ENCODE results near the gene SREBF1. TPM values are rescaled to one million over a fixed set of nuclear protein-coding genes. Genes with fewer than 3 reads are reported as not detected.
A peak's percentile ranks its signal among the peaks of the same experiment; 100 is the strongest.

SREBF1 gene
- total and polyA plus RNA-seq, 2 of the 8 experiments (the other 6 are each of a cell fraction or from before 2014, with no cell fraction given) = 28.6 to 70.8 TPM

GRCh38 chr17:17808706-17809432 is 27.9 kb downstream of the SREBF1 start:
- WGBS, 2 experiments (ENCODE audit: extremely low coverage in 1 of 2, insufficient coverage in 1 of 2, insufficient read length in 1 of 2, insufficient replicate concordance in 2 of 2, low coverage in 1 of 2, low lambda C conversion rate in 2 of 2, missing lambda C conversion rate in 1 of 2) = 33% methylated on average over 13 of the region's 15 CpGs; no CpG with 5 or more reads in 1 of the 2 experiments
- H2BK5ac ChIP-seq (ENCODE audit: low read depth, low read length) = no peak overlapping the region
- no peaks in the 10 kb centered on the region for H3K79me1 ChIP-seq (ENCODE audit: low read depth, low read length)
- no peak for DNase-seq (ENCODE audit: low read depth in 1 of 2, low spot score in 2 of 2)
- peak overlapping the region; percentile 69 to 97 for H3K4me2 ChIP-seq (ENCODE audit: insufficient read depth in 1 of 2, low read depth in 2 of 2, low read length in 2 of 2)
- no peak overlapping the region for H2BK120ac ChIP-seq (replicated peaks; ENCODE audit: low read depth, low read length)
- H3K23me2 ChIP-seq (ENCODE audit: low read depth, low read length) = peaks cover 10% of the 10 kb centered on the region; the same call in 1 of the 2 replicates
- no peak overlapping the region for H3K9ac ChIP-seq (replicated peaks in 1 of 4; ENCODE audit: extremely low read depth in 1 of 4, low read depth in 3 of 4, low read length in 3 of 4)
- H4K8ac ChIP-seq (ENCODE audit: extremely low read depth, insufficient read depth, low read length) = peak overlapping the region; percentile 45; the same call in 1 of the 2 replicates
- peaks cover 0 to 8% (median under 1%) of the 10 kb centered on the region in 4 experiments; a peak in 2 of 8 replicates for H3K36me3 ChIP-seq (ENCODE audit: control insufficient read depth in 2 of 4, insufficient read depth in 4 of 4, low read length in 3 of 4)
- no peak overlapping the region for H3K23ac ChIP-seq (ENCODE audit: insufficient read length)
- no peak overlapping the region; the same call in 1 of the 2 replicates for H3K18ac ChIP-seq (ENCODE audit: extremely low read depth, low read length)
- H2BK20ac ChIP-seq (ENCODE audit: low read length) = no peak overlapping the region
- POLR2A ChIA-PET (ENCODE audit: partially characterized antibody) = interaction anchor here (0.8 to 24.7 kb wide), 12 partner anchors 9 to 113 kb away, joined by 3 to 532 read pairs (median 5); partner anchors contain the start of gene SREBF1
- no peak overlapping the region for H3K4ac ChIP-seq (replicated peaks; ENCODE audit: insufficient read length, low read depth, low read length)
- H3K27me3 ChIP-seq (replicated peaks in 1 of 4; ENCODE audit: control insufficient read depth in 3 of 4, extremely low read depth in 1 of 4, insufficient read depth in 3 of 4, low read length in 3 of 4) = peaks cover 6 to 23% (median 17%) of the 10 kb centered on the region in 4 experiments
- H4K91ac ChIP-seq (replicated peaks; ENCODE audit: insufficient read length, low read length) = no peak overlapping the region
- H3K56ac ChIP-seq (replicated peaks; ENCODE audit: insufficient read length, low read depth, low read length) = no peak overlapping the region
- no peak overlapping the region for H2BK12ac ChIP-seq (ENCODE audit: low read depth, low read length)
- no peaks in the 10 kb centered on the region for H3K79me2 ChIP-seq (ENCODE audit: control insufficient read depth in 1 of 2, insufficient read depth in 2 of 2, low read length in 2 of 2)
- CTCF ChIA-PET (ENCODE audit: partially characterized antibody) = interaction anchor here (0.5 to 18.1 kb wide), 18 partner anchors 7 to 427 kb away, joined by 3 to 375 read pairs (median 4); no protein-coding TSS in a partner anchor
- no peak overlapping the region for H3K14ac ChIP-seq (ENCODE audit: insufficient read length)
- 0 out of 2 replicates have a peak overlapping the region, but pooled peaks have one; percentile 53 for H2AK5ac ChIP-seq (ENCODE audit: low read depth, low read length)
- H3K27ac ChIP-seq (ENCODE audit: low read depth, low read length) = no peak overlapping the region
- no peaks in the 10 kb centered on the region for H3K9me3 ChIP-seq (ENCODE audit: insufficient read depth in 2 of 2, low read depth in 1 of 2, low read length in 1 of 2)
- no peak overlapping the region for H2AFZ ChIP-seq (ENCODE audit: low read length)
- no peak overlapping the region for H4K5ac ChIP-seq (ENCODE audit: insufficient read length, low read depth, low read length)
- FAIRE-seq = no peak
- peaks cover 7 to 10% of the 10 kb centered on the region in 2 experiments for H4K20me1 ChIP-seq (replicated peaks in 1 of 2; ENCODE audit: control insufficient read depth in 1 of 2, insufficient read depth in 2 of 2, low read length in 2 of 2)
- peak overlapping the region in 2 of 4 experiments; percentile 38 to 70; a peak in 3 of 8 replicates for H3K4me3 ChIP-seq (ENCODE audit: extremely low read depth in 1 of 4, insufficient read depth in 2 of 4, low read depth in 3 of 4, low read length in 4 of 4)
- peaks cover 0 to 20% (median 12%) of the 10 kb centered on the region in 4 experiments; a peak in 6 of 7 replicates for H3K4me1 ChIP-seq (replicated peaks in 1 of 4; ENCODE audit: control insufficient read depth in 3 of 4, insufficient read depth in 4 of 4, low read length in 3 of 4)
- 0 out of 2 replicates have a peak overlapping the region, but pooled peaks have one; percentile 65 for H2BK15ac ChIP-seq (ENCODE audit: low read length)
- TF ChIP-seq POU5F1 (IDR thresholded peaks at IDR 0.05; ENCODE audit: low read depth, low read length) (no peak), RNF2 (IDR thresholded peaks at IDR 0.05; ENCODE audit: borderline replicate concordance, low read depth, low read length, missing control alignments, poor library complexity, severe bottlenecking) (no peak), MAX (IDR thresholded peaks at IDR 0.05) (peak; percentile 61; the same call in 1 of the 2 replicates), GABPA (IDR thresholded peaks at IDR 0.05; ENCODE audit: borderline replicate concordance, insufficient read depth, low read length) (no peak), CHD1 (IDR thresholded peaks at IDR 0.05; ENCODE audit: low read depth, low read length) (no peak), BRCA1 (IDR thresholded peaks at IDR 0.05; ENCODE audit: low read depth, low read length) (no peak), ATF3 (IDR thresholded peaks at IDR 0.05; ENCODE audit: insufficient read depth, low read depth, low read length) (no peak), HDAC2 (IDR thresholded peaks at IDR 0.05; ENCODE audit: borderline replicate concordance in 1 of 2, low read depth in 2 of 2, low read length in 2 of 2) (peak in 1 of 2 experiments; percentile 36; a peak in 1 of 4 replicates), CREB1 (IDR thresholded peaks at IDR 0.05) (no peak), TAF7 (optimal IDR thresholded peaks at IDR 0.05; ENCODE audit: borderline replicate concordance, low read depth, low read length) (no peak)
